COR-L47 (cell line): ENCODE results near the gene ZNHIT2.
A peak's percentile ranks its signal among the peaks of the same experiment; 100 is the strongest.

ENCODE experiments used
- DNase-seq: peaks from one replicate; lab custom pipeline; 2025; lab: John Stamatoyannopoulos, UW

ZNHIT2 gene

DNA sequence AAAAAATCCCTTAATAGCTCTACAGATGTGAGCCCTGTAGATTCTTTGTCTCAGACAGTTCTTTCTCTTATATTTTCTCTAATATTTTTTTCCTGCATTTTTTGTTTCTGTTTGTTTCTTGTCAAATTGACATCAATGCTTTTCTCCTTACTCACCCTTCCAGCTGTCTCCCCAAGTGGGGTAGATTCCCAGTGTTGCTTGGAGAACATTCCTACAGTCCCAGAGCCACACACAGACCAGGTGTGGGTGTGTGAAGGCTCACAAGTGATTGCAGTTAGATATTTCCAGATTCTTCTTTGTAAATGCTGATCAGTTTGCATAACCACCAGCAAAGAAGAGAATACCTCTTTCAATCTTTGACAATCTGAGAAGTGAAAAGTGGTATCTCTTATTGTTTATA lies 14.0 kb downstream of the ZNHIT2 start:
- DNase-seq, result no peak

DNA sequence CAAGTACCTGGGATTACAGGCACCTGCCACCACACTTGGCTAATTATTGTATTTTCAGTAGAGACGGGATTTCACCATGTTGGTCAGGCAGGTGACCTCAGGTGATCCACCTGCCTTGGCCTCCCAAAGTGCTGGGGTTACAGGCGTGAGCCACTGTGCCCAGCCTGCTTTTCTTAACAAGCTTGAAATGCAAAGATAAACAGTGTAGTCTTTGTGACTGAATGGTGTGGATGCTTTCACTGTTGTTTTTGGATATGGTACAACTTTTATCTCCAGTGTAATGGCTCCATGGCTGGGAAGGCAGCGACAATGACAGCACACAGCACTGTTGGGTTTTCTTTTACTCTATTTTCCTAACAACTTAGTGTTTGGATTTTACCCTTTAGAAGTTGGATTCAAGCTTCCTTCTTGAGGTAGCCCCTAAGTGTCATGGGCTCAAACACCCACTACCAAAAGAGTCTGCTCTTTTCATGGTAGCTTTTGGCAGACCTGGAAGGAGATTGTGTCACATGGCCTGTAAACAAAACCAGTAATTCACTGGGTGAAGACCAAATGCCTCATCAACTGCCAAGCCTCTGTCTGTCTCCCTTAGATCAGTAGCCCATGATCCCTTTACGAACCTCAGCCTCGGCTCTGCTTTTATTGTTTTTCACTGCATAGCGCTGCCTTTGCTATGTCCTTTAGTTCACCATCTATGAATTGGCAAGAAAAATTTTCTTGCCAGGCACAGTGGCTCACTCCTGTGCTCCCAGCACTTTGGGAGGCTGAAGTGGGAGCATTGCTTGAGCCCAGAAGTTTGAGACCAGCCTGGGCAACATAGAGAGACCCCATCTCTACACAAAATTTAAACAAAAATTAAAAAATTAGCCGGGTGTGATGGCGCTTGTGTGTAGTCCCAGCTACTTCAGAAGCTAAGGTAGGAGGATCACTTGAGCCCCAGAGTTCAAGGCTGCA lies 15.1 kb downstream of the ZNHIT2 start:
- DNase-seq, result no peak

- no peak for DNase-seq
These were observed 16.7 kb downstream of the ZNHIT2 start for GRCh38 chr11:65100674-65101350.

DNA sequence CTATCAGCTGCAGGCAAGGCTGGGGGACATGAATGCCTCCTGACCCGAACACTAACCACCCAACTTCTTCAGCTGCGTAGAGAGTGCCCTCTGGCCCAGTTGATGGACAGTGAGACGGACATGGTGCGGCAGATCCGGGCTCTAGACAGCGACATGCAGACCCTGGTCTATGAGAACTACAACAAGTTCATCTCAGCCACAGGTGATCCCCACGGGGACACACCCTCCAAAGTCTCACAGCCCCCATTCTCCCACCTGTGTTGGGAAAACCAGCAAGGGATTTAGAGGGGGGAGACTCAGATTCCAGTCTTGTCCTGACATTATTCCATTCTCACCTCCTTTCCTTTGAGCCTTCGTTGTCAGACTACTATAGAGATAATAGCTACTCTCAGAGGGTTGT lies 20.6 kb downstream of the ZNHIT2 start:
- no peak for DNase-seq

DNA sequence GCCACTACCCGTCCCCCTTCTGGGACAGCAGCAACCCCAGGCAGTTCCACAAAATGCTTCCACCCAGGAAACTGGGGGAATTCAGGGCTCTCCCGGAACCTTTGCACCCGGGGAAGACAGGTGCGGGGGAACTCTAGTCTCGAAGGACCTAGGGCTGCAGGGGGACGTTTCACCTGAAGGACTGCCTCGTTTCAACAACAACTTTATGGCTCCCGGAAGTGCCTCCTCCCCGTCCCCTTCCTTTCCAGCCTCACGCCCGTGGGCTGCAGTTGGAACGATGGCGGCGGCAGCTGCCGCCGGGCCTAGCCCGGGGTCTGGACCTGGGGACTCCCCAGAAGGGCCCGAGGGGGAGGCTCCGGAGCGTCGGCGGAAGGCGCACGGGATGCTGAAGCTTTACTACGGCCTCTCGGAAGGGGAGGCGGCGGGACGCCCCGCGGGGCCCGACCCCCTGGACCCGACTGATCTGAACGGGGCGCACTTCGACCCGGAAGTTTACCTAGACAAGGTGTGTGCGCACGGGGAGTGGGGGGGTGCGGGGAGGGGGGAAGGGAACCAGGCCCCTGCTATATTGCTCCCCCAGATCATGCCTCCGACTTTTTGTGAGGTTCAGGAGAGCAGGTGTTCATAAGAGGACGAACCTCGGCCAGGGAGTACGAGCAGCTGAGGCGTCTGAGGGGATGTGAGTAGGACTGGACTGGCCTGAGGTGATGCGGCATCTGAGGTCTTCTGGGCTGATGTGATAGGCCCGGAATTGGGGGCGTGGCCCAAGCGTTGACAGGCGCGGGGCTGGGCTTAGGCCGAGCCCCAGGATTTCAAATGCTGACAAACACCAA lies 21.3 kb downstream of the ZNHIT2 start, which contains the start of gene VPS51:
Gene VPS51, plus strand, starts transcription at position 241 of the 833 bp plus-strand sequence. Its CDS starts 37 bp downstream, at position 278.
- DNase-seq, result peak; percentile 84

GRCh38 chr11:65095427-65095826 lies 22.1 kb downstream of the ZNHIT2 start:
- no peak for DNase-seq

GRCh38 chr11:65090628-65091027 lies 26.9 kb downstream of the ZNHIT2 start:
- DNase-seq, result no peak

GRCh38 chr11:65089621-65090020 lies 27.9 kb downstream of the ZNHIT2 start:
- no peak for DNase-seq

GRCh38 chr11:65087827-65088226 lies 29.7 kb downstream of the ZNHIT2 start:
- DNase-seq, result no peak

- no peak for DNase-seq
These were observed 30.3 kb downstream of the ZNHIT2 start for GRCh38 chr11:65087216-65087615.

- no peak for DNase-seq
These were observed 30.7 kb downstream of the ZNHIT2 start for GRCh38 chr11:65086809-65087208.

DNA sequence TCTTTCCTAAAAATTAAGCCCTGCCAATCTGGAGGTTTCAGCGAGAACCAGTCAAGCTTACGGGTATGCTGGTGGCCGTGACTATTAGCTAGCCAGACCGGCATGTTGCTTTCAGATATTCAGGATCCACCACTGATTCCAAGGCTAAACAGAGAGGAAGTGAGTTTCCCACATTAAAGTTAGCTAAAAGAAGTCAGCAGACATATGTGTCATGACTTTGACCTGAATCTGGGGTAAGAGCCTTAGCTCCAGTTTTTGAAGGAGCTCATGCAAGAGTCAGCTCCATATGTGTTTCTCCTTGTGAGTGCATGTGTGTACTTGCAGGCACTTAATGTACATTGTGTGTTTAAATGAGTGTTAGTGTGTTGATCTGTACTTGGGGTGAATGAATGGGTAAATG lies 32.1 kb downstream of the ZNHIT2 start:
- DNase-seq, result no peak

- DNase-seq, result no peak
These were observed 32.7 kb downstream of the ZNHIT2 start for GRCh38 chr11:65084598-65085375.

DNA sequence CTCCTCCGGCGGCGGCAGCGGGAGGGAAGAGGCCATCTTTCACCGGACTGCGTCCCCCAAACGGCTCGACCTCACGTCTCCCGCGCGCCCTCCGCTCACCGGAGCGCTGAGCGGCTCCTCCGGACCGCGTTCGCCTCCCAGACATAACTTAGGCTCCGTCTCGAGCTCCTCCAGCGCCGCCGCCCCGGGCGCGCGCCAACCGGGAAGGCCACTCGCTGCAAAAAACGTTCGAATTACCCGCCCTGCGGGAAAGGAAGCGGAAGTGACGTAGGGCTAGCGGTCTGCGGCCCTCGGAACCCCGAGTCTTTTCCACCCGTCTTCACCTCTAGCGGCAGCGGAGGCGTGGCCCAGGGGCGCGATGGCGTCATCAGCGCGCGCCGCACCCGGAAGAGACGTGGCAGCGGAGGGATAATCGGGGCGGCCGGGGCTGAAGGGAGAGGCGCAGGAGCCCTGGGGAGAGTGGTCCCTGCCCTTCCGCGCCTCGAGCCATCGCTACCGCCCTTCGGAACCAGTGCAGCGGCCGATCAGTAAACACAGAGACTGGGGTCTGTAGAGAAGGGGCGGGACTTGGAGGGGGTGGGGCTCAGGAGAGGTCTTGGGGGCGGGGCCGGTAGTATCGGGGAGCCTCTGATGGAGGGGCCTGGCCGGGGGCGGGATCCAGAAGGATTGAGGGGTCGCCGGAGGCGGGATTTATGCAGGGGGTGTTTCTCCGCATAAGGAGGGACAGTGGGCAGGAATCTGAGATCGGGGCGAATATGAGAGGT lies 33.5 kb downstream of the ZNHIT2 start, which contains the start of the genes CDCA5 and ZFPL1:
Gene CDCA5, minus strand, starts transcription at position 207 of the 764 bp plus-strand sequence. Its CDS starts 62 bp downstream, at position 145.
Gene ZFPL1, plus strand, starts transcription at position 389 of the 764 bp plus-strand sequence. CDS start 477 bp downstream, outside the sequence.
- peak; percentile 92 for DNase-seq

DNA sequence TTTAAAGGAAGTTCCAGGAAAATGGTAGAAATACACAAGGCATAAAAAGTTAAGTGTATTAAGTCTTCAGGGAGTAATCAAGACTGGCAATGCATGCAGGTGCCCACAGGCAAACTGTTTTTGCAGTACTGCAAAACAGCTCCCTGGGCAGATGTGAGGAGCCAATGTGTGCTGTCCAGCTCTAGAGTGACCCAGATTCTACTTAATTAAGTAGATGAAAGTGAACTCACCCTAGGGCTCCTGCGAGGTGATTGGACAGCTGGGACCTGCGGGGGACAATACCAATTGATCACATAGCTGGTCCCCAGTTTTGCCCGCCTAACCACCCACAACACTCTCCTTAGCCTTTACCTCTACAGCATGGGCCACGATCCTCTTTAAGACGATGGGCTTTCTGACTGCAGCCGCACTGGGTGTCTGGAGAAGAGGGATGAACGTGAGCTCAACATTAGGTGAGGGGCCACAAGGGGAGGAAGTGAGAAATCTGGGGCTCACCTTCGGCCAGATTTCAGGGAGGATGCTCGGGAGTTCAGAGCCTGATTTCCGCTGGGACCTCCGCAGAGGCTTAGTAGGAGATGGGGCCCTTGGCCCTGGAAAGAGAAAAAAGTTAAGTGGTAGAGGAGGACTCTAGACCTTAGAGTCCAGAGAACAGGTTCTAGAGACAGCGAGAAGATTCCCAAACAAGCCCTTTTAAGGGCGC lies 34.2 kb downstream of the ZNHIT2 start:
- no peak for DNase-seq

DNA sequence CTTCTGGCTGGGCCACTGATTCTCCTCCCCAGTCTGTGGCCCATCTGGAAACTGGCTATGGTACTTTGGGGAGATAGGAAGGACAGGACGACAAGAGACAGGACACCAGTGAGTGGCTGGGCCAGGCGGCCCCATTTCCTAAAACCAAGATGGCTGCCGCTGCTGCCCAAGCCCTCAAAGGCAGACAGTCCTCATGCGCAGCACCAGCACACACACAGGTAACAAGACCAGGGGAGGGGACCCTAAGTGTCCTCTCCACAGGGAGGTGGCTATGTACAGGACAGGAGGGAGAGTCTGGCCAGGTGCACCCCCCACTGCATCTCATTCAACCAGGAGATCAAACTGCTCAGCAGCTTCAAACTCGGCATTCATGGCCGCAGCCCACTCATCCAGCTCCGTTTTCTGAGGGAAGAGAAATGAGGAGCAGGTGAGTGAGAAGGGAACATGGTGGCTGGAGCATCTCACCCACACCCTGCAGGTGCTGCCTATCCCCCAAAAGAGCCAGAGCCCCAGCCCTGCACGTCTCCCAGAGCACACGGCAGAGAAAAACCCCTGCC lies 38.6 kb downstream of the ZNHIT2 start:
- no peak for DNase-seq

DNA sequence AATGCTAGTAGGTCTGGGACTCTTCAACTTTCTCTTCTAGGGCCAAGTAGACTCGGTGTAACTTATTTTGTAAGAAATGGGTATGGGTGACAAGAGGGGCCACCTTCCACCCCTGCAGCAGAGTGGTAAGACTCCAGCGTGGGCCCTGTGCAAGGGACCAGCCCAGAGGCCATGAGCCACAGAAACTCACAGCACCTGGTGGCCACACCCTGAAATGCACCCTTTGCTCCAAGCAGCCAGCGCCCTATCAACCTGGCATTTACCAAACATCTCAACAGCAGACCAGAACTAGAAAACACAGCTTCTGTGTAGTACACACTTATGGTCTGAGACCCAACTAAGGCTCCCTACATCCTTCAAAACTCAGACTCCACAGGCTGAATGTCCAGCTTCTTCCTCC lies 39.4 kb downstream of the ZNHIT2 start:
- DNase-seq, result no peak

DNA sequence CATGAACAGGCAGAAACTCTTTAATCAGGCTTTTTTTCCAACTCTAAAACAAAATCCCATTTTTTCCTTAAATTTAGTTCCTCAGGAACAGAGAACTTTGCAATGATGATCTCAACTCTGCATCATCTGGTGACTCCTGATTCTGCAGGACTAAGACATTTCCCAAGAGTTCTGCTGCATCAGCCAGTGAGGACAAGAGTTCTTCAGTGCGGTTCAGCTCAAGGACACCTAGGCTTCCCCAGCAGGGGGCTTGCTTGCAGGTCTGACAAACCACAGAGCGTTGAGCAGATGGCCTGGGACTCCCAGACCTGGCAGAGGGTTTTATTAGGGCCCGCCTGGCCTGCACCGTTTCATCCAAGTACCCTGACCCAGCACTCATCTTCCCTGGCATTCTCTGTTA lies 40.0 kb downstream of the ZNHIT2 start:
- no peak for DNase-seq

- no peak for DNase-seq
These were observed 44.9 kb downstream of the ZNHIT2 start for GRCh38 chr11:65072631-65072966.
